Hematopoietic multipotent progenitor cell treated with erythropoietin and hydrocortisone succinate and interleukin-3 and kit ligand, for 4 days (in vitro differentiated cells): ENCODE results near the gene CALCOCO2.
"Not testable (repeated sequence)": the region's sequence is repeated elsewhere in the genome, so short reads cannot be mapped to it uniquely, and the experiment has no call there.

Source experiments
- DNase-seq: peaks from one replicate; pipeline ENCODE4 v3.0.0-alpha.2; 2015

CALCOCO2 gene

GRCh38 chr17:48825446-48826381, 5.1 kb upstream of the CALCOCO2 start:
- peak; percentile 44 for DNase-seq

GRCh38 chr17:48831549-48831883, 681 bp downstream of the CALCOCO2 start:
- no peak for DNase-seq

- no peak for DNase-seq
Measured at GRCh38 chr17:48834973-48835372, 4.1 kb downstream of the CALCOCO2 start.

GRCh38 chr17:48835971-48836370, 5.1 kb downstream of the CALCOCO2 start:
- DNase-seq = peak; percentile 44

- peak; percentile 72 for DNase-seq
Measured at GRCh38 chr17:48837458-48837857, 6.6 kb downstream of the CALCOCO2 start.

- DNase-seq = no peak
Measured at GRCh38 chr17:48840441-48840840, 9.6 kb downstream of the CALCOCO2 start.

- peak; percentile 91 for DNase-seq
Measured at GRCh38 chr17:48841395-48841831, 10.6 kb downstream of the CALCOCO2 start.

GRCh38 chr17:48842746-48843145, 11.9 kb downstream of the CALCOCO2 start:
- no peak for DNase-seq

GRCh38 chr17:48843187-48843900, 12.5 kb downstream of the CALCOCO2 start:
- no peak for DNase-seq

GRCh38 chr17:48850792-48851323, 20.0 kb downstream of the CALCOCO2 start:
- no peak for DNase-seq

GRCh38 chr17:48854774-48855476, 24.1 kb downstream of the CALCOCO2 start:
- DNase-seq = no peak

GRCh38 chr17:48856122-48856821, 25.4 kb downstream of the CALCOCO2 start:
- DNase-seq = peak; percentile 25

- no peak for DNase-seq
Measured at GRCh38 chr17:48860034-48860433, 29.2 kb downstream of the CALCOCO2 start.

- DNase-seq = no peak
Measured at GRCh38 chr17:48860456-48860855, 29.6 kb downstream of the CALCOCO2 start.

GRCh38 chr17:48868916-48869500, 38.2 kb downstream of the CALCOCO2 start:
- DNase-seq = no peak

- no peak for DNase-seq
Measured at GRCh38 chr17:48869821-48870318, 39.0 kb downstream of the CALCOCO2 start.

- no peak for DNase-seq
Measured at GRCh38 chr17:48871035-48871550, 40.3 kb downstream of the CALCOCO2 start.

GRCh38 chr17:48871551-48872351, 40.9 kb downstream of the CALCOCO2 start:
- DNase-seq = no peak

- DNase-seq = not testable (repeated sequence)
Measured at GRCh38 chr17:48872409-48872808, 41.6 kb downstream of the CALCOCO2 start.

GRCh38 chr17:48873209-48873608, 42.4 kb downstream of the CALCOCO2 start:
- no peak for DNase-seq
